AG09319 (cell line): ENCODE measurements around the gene AMACR.

Source experiments
- DNase-seq: peaks from one replicate; pipeline ENCODE4 v3.0.0-alpha.2; 2010; ENCODE audit warnings: low read depth; ENCODE audit errors: extremely low read depth
- TF ChIP-seq, protein P1 (sequence below): IDR thresholded peaks from 2 replicates; pipeline ENCODE4 v1.5.1; 2011; ENCODE audit warnings: low read depth, mild to moderate bottlenecking, inconsistent platforms, low read length, moderate library complexity

The AMACR gene

GRCh38 chr5:34041247-34041972 lies 33.6 kb upstream of the AMACR start:
- DNase-seq, result no peak
- TF ChIP-seq, protein P1, sequence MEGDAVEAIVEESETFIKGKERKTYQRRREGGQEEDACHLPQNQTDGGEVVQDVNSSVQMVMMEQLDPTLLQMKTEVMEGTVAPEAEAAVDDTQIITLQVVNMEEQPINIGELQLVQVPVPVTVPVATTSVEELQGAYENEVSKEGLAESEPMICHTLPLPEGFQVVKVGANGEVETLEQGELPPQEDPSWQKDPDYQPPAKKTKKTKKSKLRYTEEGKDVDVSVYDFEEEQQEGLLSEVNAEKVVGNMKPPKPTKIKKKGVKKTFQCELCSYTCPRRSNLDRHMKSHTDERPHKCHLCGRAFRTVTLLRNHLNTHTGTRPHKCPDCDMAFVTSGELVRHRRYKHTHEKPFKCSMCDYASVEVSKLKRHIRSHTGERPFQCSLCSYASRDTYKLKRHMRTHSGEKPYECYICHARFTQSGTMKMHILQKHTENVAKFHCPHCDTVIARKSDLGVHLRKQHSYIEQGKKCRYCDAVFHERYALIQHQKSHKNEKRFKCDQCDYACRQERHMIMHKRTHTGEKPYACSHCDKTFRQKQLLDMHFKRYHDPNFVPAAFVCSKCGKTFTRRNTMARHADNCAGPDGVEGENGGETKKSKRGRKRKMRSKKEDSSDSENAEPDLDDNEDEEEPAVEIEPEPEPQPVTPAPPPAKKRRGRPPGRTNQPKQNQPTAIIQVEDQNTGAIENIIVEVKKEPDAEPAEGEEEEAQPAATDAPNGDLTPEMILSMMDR, result no peak

GRCh38 chr5:34040472-34040871 lies 32.6 kb upstream of the AMACR start:
- TF ChIP-seq, protein P1, result no peak
- DNase-seq, result no peak

DNA sequence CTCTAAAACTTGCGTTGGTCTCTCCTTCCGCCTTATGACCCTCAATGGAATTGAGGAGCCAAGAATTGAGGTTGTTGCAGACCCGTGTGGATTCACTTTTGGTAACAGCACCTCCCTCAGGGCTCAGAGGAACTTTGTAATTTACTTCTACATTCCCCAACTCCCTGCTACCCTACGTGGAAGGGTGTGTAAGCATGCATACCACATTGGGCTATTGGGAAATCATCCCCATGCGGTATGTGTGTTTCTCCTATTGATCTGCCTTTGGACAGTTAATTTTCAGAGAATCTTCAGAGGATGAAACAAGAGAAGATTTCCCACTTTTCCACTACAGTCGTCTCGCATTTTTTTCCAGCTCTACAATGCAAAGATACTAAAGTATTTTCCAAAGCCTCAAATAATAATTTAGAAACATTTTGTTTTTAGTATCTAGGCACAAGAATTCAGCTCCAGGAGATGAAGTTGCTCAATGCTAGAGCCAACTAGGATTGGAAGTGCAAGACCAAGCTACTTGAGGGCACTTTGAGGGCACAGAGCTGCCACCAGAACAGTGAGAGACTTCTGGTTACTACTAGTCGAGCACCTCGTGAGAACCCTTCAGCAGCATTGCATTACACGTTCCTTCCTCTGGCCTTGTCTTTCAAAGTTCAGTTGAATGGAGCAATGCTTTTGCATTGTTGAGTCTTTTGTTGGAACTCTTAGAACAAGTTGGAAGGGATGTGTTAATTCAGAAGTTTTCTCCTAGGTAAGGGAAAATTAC lies 31.7 kb upstream of the AMACR start:
- TF ChIP-seq, protein P1, result no peak
- no peak for DNase-seq

DNA sequence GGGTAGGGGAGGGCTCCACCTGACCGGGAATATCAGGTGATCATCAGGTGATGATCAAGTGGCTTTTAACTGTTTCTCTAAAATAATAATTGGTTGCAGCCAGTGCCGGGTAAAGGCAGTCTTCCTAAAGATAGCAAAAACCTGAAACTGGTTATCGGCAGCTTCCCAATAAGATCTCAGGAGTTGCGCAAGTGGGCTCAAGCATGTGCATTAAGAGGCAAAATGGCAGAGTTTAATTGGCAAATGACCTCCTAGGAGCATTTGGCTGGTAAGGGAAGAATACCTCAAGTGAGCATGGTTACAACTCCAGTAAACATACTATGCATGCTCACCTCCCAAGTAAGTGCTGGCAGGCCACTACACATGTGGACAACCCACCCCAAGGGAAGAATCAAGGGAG lies 31.0 kb upstream of the AMACR start:
- DNase-seq, result no peak
- TF ChIP-seq, protein P1, result no peak

DNA sequence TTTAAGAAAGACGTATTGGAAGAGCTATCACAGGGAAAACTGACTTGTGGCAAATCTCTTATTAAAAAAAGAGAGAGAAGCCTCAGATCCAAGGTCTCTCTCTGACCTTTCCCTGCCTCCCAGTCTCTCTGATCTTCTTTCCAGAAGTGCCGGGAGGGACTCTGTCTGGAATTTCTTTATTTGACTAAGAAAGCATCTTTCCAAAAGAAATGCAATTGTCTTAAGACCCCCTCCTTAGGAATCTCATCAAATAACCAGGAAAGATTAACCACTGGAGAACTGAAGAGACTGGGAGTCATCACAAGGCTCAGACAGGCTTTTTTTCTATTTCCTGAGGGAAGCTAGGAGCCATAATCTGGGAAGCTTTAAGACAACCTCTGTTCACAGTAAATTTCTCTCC lies 30.5 kb upstream of the AMACR start:
- TF ChIP-seq, protein P1, result no peak
- no peak for DNase-seq

- TF ChIP-seq, protein P1, result no peak
- DNase-seq, result no peak
Measured at GRCh38 chr5:34037726-34038125, 29.9 kb upstream of the AMACR start.

- no peak for DNase-seq
- TF ChIP-seq, protein P1, result no peak
Measured at GRCh38 chr5:34035756-34036155, 27.9 kb upstream of the AMACR start.
